GM19099 (cell line): ENCODE measurements around the gene RBFOX2.

ENCODE experiments used
- POLR2A ChIP-seq: IDR thresholded peaks from 3 replicates; pipeline ENCODE4 v1.6.1; 2011; ENCODE audit warnings: low read depth; ENCODE audit not compliant: insufficient read length; ENCODE audit errors: extremely low read depth

Gene RBFOX2

GRCh38 chr22:35838855-35839576 lies 189.6 kb downstream of the RBFOX2 start:
- TF ChIP-seq POLR2A, result no peak

GRCh38 chr22:35837101-35837727 lies 191.4 kb downstream of the RBFOX2 start:
- TF ChIP-seq POLR2A, result no peak

- TF ChIP-seq POLR2A, result no peak
Measured at GRCh38 chr22:35835998-35836691, 192.5 kb downstream of the RBFOX2 start.

- no peak for TF ChIP-seq POLR2A
Measured at GRCh38 chr22:35835267-35835997, 193.2 kb downstream of the RBFOX2 start.

GRCh38 chr22:35834061-35834460 lies 194.6 kb downstream of the RBFOX2 start:
- TF ChIP-seq POLR2A, result no peak

- TF ChIP-seq POLR2A, result no peak
Measured at GRCh38 chr22:35830305-35830704, 198.3 kb downstream of the RBFOX2 start.

- TF ChIP-seq POLR2A, result no peak
Measured at GRCh38 chr22:35824256-35824655, 204.4 kb downstream of the RBFOX2 start.

- TF ChIP-seq POLR2A, result no peak
Measured at GRCh38 chr22:35821654-35822053, 207.0 kb downstream of the RBFOX2 start.

- no peak for TF ChIP-seq POLR2A
Measured at GRCh38 chr22:35819421-35819820, 209.2 kb downstream of the RBFOX2 start.

GRCh38 chr22:35818897-35819296 lies 209.7 kb downstream of the RBFOX2 start:
- TF ChIP-seq POLR2A, result no peak

- TF ChIP-seq POLR2A, result no peak
Measured at GRCh38 chr22:35812600-35812999, 216.0 kb downstream of the RBFOX2 start.

- TF ChIP-seq POLR2A, result no peak
Measured at GRCh38 chr22:35811670-35812069, 217.0 kb downstream of the RBFOX2 start.

GRCh38 chr22:35809816-35810215 lies 218.8 kb downstream of the RBFOX2 start:
- no peak for TF ChIP-seq POLR2A

- TF ChIP-seq POLR2A, result no peak
Measured at GRCh38 chr22:35808377-35808776, 220.2 kb downstream of the RBFOX2 start.

- TF ChIP-seq POLR2A, result no peak
Measured at GRCh38 chr22:35805466-35805865, 223.2 kb downstream of the RBFOX2 start.
